Measurements from ENCODE around the gene ATXN7L2.

DNA sequence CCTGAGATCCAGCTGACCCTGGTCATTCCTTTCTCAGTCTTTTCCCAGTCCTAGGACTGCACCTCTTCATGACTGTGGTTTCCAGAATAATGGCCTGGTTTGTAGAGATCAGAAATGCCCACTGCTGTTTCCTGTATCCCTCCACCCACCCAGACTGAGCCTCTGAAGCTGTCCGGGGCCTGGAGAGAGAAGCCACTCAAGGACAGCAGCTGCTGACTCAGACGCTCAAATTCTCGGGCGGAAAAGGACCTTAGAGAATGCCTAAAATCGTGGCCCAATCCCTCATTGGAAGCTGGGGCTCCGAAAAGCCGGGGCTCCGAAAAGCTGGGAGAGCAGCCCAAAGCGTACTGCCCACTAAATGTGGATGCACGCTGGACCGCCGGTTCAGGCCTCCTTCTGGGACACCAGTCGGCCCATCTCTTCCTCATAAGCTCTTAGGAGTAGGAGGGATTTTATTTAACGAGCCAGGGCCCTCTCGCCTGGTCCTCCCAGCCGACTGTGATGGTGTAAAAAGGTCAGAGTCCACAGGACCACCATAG is 48.2 kb downstream of the ATXN7L2 start:
- TF ChIP-seq, protein P1, sequence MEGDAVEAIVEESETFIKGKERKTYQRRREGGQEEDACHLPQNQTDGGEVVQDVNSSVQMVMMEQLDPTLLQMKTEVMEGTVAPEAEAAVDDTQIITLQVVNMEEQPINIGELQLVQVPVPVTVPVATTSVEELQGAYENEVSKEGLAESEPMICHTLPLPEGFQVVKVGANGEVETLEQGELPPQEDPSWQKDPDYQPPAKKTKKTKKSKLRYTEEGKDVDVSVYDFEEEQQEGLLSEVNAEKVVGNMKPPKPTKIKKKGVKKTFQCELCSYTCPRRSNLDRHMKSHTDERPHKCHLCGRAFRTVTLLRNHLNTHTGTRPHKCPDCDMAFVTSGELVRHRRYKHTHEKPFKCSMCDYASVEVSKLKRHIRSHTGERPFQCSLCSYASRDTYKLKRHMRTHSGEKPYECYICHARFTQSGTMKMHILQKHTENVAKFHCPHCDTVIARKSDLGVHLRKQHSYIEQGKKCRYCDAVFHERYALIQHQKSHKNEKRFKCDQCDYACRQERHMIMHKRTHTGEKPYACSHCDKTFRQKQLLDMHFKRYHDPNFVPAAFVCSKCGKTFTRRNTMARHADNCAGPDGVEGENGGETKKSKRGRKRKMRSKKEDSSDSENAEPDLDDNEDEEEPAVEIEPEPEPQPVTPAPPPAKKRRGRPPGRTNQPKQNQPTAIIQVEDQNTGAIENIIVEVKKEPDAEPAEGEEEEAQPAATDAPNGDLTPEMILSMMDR (IDR thresholded peaks at IDR 0.05) = no peak
- TF ChIP-seq POLR2A (IDR thresholded peaks at IDR 0.05) = no peak

Measured in heart left ventricle (tissue), 13 donors.